ENCODE results near the gene CTTNBP2NL.
"Not testable (repeated sequence)": the region's sequence is repeated elsewhere in the genome, so short reads cannot be mapped to it uniquely, and the experiment has no call there.

Gene CTTNBP2NL

DNA sequence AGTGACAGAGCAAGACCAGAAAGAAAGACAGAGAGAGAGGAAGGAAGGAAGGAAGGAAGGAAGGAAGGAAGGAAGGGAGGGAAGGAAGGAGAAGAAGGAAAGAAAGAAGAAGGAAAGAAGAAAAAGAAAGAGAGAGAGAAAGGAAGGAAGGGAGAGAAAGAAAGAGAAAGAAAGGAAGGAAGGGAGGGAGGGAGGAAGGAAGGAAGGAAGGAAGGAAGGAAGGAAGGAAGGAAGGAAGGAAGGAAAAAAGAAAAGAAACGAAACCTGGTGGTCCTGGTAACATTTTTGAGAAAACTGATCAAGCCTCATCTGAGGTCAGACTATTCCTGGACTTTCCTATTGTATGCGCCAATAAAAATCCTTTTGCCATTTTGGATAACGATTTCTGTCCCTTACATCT lies 8.2 kb upstream of the CTTNBP2NL start:
- no peak for DNase-seq

DNA sequence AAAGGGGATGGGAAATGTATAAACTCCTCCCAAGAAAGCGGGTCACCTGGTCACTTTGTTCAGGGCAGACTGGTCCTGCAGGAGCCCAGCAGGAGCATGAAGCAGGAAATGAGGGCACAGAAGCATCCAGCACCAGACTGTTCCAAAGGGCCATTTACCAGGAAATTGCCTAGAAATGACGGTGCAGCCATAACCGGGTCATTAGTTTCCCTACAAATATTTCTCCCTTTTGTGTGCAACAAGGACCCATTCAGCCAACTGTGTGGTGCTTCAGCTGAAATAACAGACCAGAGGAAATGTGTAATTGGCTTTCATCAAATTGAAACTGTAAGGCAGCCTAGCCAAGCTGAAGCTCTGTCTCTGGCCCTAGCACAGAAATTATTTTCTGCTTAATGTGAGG lies 7.6 kb upstream of the CTTNBP2NL start:
- DNase-seq: peak; percentile 56

GRCh38 chr1:112389689-112390088 lies 6.3 kb upstream of the CTTNBP2NL start:
- DNase-seq: no peak

DNA sequence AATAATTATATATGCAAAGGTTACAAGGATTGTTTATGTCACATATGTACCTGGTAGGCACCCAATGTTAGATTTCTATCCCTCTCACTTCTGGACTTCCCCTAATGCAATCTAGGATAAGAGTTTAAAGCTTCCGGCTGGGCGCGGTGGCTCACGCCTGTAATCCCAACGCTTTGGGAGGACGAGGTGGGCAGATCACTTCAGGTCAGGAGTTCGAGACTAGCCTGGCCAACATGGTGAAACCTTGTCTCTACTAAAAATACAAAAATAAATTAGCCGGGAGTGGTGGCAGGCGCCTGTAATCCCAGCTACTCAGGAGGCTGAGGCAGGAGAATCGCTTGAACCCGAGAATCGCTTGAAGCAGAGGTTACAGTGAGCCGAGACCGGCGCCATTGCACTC lies 5.7 kb upstream of the CTTNBP2NL start:
- DNase-seq: not testable (repeated sequence)

DNA sequence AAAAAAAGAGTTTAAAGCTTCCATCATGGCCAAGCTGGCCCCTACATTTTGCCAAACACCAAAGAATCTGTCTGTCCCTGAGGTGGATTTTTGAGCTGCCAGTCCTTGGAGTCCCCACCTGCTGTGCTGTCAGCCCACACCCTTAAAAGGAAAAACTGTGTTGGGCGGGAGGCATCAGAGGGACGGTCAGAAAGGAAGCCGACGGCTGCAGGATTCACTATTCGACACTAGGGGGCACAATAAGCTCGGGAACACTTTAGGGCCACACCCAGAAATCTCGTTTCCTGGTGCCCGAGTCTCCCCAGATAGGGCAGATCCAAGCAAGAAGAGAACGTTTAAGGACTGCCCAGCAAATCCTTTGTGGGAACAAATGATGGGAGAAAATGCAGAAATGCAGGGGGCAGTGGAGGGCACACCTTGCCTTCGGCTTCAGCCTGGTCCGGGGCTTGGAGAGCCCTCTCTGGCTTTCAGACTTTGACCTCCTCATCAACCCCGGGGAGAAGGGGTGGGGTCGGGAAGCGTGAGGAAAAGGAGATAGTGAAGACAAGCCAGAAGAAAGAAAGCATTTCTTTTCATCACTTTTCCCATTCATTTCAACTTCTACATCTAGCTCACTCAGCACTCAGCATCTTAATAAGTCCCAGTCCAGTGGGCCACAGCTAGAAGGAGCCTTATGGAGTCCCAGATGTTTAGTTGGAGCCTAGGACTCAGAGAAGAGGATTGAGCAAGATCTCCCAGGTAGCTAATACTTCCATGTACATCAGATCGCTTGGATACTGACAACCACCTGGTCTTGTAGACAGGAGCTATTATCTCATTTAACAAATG lies 5.0 kb upstream of the CTTNBP2NL start:
- peak; percentile 93 for DNase-seq

GRCh38 chr1:112391603-112391940 lies 4.4 kb upstream of the CTTNBP2NL start:
- no peak for DNase-seq

DNA sequence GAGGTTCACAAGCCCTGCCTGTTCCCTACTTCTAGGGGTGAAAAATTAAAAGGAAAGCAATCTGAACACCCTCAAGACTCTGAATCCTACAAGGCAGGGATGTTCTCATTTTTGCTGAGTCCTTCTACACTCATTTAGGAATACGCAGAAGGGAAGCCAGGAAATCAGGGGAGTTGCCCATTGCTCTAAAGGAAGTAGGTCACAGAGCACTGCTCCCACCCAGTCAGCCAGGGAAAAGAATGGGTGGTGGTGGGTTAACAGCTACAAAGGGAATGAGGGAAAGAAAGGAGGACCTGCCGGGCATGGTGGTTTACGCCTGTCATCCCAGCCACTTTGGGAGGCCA lies 2.4 kb upstream of the CTTNBP2NL start:
- DNase-seq: peak; percentile 40

GRCh38 chr1:112394743-112395062 lies 1.3 kb upstream of the CTTNBP2NL start:
- DNase-seq: no peak

DNA sequence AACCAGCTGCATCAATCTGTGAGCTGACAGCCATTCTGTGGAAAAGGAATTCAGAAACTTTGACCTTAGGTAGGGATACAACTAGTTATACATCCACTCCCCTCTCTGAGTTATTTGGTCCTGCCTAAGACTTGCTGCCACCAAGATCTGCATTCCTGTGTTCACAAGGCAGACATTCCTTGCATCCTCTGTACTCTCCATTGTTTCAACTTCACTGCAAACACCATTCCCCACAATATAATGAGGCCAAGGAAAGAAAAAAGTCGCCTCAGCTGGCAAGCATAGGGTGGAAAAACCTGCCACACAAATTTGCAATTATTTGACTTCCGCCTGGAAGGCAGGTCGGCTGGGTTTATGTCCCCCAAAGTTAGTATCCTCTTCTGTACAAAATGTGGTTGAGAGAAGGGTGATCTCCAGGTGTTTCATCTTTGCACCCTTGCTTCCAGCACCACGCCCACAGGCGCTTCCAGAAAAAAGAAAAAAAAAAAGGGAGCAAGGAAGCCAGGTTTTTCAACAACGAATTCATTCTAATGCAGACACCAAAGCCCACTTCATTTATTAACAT lies 676 bp upstream of the CTTNBP2NL start:
- peak; percentile 45 for DNase-seq

GRCh38 chr1:112396653-112397471 lies 848 bp downstream of the CTTNBP2NL start:
- peak; percentile 38 for DNase-seq

- no peak for DNase-seq
These were observed 1.8 kb downstream of the CTTNBP2NL start for GRCh38 chr1:112397841-112398240.

DNA sequence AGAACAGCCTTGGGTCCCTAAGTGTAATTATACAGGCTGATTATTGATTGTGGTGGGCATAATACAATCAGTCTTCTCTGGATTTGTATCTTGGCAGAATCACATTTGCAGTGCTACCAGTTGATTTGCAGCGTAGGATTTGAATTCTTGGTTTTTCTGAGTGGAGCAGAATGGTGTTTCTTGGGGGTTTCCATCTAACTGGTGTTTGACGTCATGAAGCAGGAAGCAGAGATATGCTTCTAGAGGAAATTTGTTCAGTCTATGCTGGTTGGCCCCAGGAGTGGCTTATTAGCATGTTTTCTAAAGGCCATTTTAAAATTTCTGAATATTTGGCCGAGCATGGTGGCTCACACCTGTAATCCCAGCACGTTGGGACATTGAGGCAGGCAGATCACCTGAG lies 3.4 kb downstream of the CTTNBP2NL start:
- no peak for DNase-seq

DNA sequence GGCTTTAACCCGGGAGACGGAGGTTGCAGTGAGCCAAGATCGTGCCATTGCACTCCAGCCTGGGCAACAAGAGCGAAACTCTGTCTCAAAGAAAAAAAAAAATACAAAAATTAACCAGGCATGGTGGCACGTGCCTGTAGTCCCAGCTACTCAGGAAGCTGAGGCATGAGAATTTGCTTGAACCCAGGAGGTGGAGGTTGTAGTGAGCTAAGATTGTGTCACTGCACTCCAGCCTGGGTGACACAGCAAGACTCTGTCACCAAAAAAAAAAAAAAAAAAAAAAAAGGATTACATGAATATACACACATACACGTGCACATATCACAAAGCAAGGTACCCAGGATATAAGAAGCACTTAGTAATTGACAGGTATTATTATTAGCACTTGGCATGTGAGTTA lies 4.7 kb downstream of the CTTNBP2NL start:
- DNase-seq: not testable (repeated sequence)

DNA sequence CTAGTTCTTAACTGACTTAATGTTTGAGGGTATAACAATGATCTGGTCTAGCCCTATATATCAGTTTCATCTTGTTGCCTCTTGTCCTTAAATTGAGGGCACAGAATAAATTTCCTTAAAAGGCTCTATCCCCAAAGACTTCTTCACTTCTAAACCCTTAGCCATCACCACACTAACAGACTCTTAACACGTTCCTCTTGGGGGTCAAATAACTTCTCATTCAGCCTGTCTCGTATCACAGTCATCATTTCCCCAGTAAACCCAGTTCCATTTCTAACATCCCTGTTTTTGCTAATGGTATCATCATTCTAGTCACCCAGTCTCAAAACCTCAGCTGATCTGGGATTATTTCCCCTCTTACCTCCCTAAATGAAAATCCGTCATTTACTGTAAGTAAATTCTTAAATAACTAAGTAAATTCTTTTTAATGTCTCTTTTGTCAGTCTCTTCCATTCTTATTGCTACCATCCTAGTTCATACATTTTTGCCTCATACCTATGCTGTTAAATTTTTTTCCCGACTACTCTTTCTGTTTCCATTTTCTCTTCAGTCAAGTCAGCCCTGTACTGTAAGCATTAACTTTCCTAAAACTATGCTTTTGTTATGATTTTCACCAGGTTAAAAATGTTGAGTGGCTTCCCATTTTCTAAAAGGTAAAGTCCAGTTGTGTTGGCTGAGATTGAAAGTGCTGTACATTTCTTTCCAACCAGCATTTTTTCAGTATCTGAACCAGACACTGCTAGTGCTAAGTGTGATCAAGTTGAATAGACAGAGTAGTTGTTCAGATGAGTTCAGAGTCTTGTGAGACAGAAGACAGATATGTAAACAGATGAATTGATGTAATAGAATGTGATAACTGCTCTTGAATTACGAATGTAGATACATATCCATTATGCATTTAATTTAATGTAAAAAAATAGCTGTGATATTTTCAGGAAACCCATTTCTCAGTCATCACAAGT lies 6.9 kb downstream of the CTTNBP2NL start:
- peak; percentile 68 for DNase-seq

- DNase-seq: no peak
These were observed 10.8 kb downstream of the CTTNBP2NL start for GRCh38 chr1:112406771-112407170.

- no peak for DNase-seq
These were observed 13.4 kb downstream of the CTTNBP2NL start for GRCh38 chr1:112409414-112409813.

- DNase-seq: no peak
These were observed 14.7 kb downstream of the CTTNBP2NL start for GRCh38 chr1:112410673-112411072.

GRCh38 chr1:112417271-112417670 lies 21.3 kb downstream of the CTTNBP2NL start:
- no peak for DNase-seq

GRCh38 chr1:112418099-112418892 lies 22.3 kb downstream of the CTTNBP2NL start:
- no peak for DNase-seq

DNA sequence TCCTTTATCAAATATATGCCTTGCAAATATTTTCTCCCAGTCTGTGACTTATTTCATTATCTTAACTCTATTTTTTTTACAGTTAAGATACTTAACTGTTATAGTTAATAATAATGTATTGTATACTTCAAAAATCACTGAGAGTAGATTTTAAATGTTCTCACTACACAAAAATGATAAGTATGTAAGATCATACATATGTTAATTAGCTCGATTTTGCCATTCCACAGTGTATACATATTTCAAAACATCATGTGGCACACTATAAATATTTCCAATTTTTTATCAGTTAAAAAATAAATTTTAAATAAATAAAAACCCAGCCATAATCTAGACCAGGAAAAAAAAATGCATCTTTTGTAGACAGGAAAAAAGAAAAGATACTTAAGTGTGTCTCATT lies 27.2 kb downstream of the CTTNBP2NL start:
- DNase-seq: no peak

DNA sequence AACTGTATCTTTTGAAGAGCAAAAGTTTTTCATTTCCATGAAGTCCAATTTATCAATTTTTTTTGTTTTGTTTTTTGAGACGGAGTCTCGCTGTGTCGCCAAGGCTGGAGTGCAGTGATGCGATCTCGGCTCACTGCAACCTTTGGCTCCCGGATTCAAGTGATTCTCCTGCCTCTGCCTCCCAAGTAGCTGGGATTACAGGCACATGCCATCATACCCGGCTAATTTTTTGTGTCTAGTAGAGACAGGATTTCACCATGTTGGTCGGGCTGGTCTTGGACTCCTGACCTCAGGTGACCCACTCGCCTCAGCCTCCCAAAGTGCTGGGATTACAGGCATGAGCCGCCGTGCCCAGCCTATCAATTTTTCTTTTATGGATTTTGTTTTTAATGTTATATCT lies 27.7 kb downstream of the CTTNBP2NL start:
- DNase-seq: not testable (repeated sequence)

DNA sequence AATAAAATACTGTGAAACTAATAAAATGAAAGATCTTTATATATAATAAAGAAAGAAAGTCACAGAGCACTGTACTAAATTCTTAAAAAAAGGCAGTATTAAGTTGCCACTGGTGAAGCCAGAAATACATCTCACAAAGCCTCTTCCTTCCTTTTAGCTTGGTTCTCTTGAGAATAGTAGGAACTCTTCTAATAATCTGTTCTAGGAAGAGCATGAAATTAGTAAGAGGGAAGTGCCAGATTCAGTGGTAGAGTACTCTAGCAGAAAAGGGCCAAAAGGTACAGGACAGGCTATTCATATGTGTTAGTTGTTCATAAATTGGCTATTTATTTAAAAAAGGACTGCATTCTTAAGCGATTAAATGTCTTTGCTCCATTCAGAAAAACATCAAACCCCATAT lies 33.7 kb downstream of the CTTNBP2NL start:
- no peak for DNase-seq

All from fibroblast of skin of right biceps (primary cell).